Stimulated activated CD8-positive, alpha-beta memory T cell treated with anti-CD3 and anti-CD28 coated beads, Interleukin-7, amount 100 ng/mL, for 24 hours (primary cell): ENCODE data around the gene CYBA.
A peak's percentile ranks its signal among the peaks of the same experiment; 100 is the strongest.
"Not testable (repeated sequence)": the region's sequence is repeated elsewhere in the genome, so short reads cannot be mapped to it uniquely, and the experiment has no call there.

Experiments used
- DNase-seq: peaks from one replicate; pipeline ENCODE4 v3.0.0-alpha.2; 2020; ENCODE audit warnings: low read depth

CYBA gene

GRCh38 chr16:88686439-88687253, 35.8 kb upstream of the CYBA start, which contains the start of gene SNAI3:
Gene SNAI3 (minus strand): TSS chr16:88686507. CDS start chr16:88686406, 101 bp downstream.
- DNase-seq: peak; percentile 70

GRCh38 chr16:88686062-88686438, 35.2 kb upstream of the CYBA start:
- no peak for DNase-seq

- DNase-seq: no peak
These were observed 34.6 kb upstream of the CYBA start for GRCh38 chr16:88685156-88686061.

- DNase-seq: no peak
These were observed 33.8 kb upstream of the CYBA start for GRCh38 chr16:88684569-88685155.

GRCh38 chr16:88681709-88682451, 31.0 kb upstream of the CYBA start:
- no peak for DNase-seq

- no peak for DNase-seq
These were observed 30.3 kb upstream of the CYBA start for GRCh38 chr16:88681084-88681680.

GRCh38 chr16:88680554-88681083, 29.8 kb upstream of the CYBA start:
- DNase-seq: no peak

GRCh38 chr16:88678224-88678979, 27.5 kb upstream of the CYBA start:
- DNase-seq: no peak

GRCh38 chr16:88677721-88678120, 26.9 kb upstream of the CYBA start:
- no peak for DNase-seq

DNA sequence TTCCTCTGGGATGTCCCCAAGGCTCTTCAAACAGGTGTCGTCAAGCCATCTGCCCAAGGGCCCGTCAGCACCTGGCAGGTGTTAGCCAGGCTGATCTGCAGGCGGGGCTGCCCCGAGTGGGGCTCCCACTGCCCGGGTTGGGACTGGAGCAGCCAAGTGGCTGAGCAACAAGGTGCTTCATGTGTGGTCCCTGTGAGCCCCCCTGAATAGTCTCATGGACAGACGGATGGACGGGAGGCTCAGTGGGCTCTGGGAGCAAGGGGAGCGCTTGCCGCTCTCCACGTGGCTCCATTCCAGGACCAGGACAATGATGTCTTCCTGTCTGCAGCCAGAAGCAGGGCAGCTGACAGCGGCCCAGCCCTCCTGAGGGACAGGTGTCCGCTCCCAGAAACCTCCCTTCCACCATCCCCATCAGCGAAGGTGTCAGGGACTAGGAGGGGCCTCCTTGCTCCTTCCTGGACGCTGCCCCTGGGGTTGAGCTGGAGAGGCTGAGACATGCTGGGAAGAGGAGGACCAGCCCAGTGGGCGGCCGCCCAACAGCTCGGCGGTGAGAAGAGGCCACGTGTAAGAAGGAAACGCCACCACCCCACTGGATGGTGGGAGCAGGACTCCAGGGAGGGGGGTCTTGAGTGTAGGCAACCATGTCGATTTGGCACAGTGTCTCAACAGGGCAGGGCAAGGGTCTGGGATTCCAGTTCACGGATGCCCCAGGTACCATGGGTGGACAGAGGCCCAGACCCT, 25.8 kb upstream of the CYBA start:
- DNase-seq: no peak

DNA sequence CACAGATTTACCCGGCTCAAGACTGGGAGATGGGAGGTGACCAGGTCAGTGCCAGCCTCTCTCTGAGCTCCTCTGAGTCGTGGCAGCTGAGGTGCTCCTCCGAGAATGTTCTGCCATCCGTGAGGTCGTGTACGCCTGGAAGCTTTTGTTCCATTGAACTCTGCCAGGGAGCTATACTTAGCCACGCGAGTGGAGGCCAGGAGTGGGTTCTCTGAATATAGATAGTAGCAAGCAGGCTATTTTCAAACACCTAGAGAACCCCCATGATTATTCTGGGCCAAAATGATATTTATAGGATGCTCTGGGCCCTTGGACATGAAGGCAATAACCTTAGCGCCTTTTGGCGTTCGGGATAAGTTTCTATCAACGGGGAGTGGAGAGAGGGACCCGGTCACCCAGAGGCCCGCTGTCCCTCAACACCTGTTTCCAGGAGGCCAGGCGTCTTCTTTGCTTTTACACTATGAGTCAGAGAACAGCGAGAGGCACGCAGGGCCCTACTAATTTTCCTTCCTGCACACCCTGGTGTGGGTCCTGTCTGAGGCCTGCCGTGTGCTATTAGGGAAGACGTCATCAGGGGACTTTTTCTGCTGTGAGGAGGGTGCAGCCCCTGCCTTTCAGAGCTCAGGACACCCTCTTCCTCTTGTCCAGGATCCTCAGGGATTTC, 23.0 kb upstream of the CYBA start:
- DNase-seq: no peak

- DNase-seq: no peak
These were observed 21.9 kb upstream of the CYBA start for GRCh38 chr16:88672776-88673175.

GRCh38 chr16:88671806-88672205, 21.0 kb upstream of the CYBA start:
- DNase-seq: no peak

DNA sequence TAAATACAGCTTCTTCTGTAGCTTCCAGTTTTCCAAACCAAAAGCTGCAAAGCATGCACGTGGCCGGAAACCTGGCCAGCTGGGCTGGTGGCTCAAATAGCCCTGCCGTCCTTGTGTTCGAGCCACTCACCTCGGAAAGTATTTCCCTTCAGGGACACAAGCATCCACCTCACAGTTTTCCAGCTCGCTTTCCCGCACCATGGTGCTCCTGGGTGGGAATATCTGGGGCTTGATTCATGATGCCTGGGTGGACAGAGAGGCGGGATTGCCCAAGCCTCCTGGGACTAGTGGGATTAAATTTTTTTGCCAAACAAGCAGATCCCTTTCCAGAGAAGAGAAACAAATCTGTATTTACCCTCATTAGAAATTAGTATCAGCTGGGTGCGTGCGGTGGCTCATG, 19.1 kb upstream of the CYBA start:
- no peak for DNase-seq

DNA sequence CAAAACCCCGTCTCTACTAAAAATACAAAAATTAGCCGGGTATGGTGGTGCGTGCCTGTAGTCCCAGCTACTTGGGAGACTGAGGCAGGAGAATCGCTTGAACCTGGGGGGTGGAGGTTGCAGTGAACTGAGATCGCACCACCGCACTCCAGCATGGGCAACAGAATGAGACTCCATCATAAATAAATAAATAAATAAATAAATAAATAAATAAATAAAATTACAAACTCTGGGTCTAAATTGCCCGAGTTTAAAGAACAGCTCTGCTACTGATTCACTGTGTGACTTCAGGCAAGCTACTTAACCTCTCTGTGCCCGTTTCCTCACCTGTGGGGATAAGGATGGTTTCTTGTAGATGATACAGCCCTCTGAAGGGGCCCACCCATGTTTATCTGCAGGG, 18.6 kb upstream of the CYBA start:
- not testable (repeated sequence) for DNase-seq

GRCh38 chr16:88667461-88667860, 16.6 kb upstream of the CYBA start:
- DNase-seq: no peak

GRCh38 chr16:88665570-88665969, 14.7 kb upstream of the CYBA start:
- DNase-seq: no peak

GRCh38 chr16:88665148-88665547, 14.3 kb upstream of the CYBA start:
- no peak for DNase-seq
